Loucy (cell line): ENCODE results near the gene SLC35G2.

Source experiments
- H2AFZ ChIP-seq: fragments of 200-600 bp; sonication (generic); 2 replicates; pipeline ENCODE4 v1.6.0; 2016; ENCODE audit warnings: antibody characterized with exemption, mild to moderate bottlenecking, low read length, moderate library complexity
- H3F3A ChIP-seq: fragments of 200-600 bp; 2 replicates; pipeline ENCODE4 v1.6.0; 2016; ENCODE audit warnings: antibody characterized with exemption, low read depth, mild to moderate bottlenecking
- H3K27me3 ChIP-seq: fragments of 200-600 bp; sonication (generic); 2 replicates; pipeline ENCODE4 v1.6.1; 2014; ENCODE audit warnings: low read length, mild to moderate bottlenecking; ENCODE audit not compliant: insufficient read depth, poor library complexity, severe bottlenecking
- H3K36me3 ChIP-seq: fragments of 200-600 bp; sonication (generic); 2 replicates; pipeline ENCODE4 v1.6.1; 2016; ENCODE audit warnings: low read length; ENCODE audit not compliant: insufficient read depth
- H3K4me1 ChIP-seq: fragments of 200-600 bp; sonication (generic); 2 replicates; pipeline ENCODE4 v1.5.1; 2014; ENCODE audit warnings: low read length, mild to moderate bottlenecking; ENCODE audit not compliant: insufficient read depth, poor library complexity, severe bottlenecking
- H3K4me2 ChIP-seq: fragments of 200-600 bp; sonication (generic); 2 replicates; pipeline ENCODE4 v1.6.0; 2014; ENCODE audit warnings: antibody characterized with exemption, low read length, low read depth, mild to moderate bottlenecking; ENCODE audit not compliant: poor library complexity, severe bottlenecking
- H3K4me3 ChIP-seq: fragments of 200-600 bp; sonication (generic); 2 replicates; pipeline ENCODE4 v1.5.1; 2014; ENCODE audit warnings: low read length, mild to moderate bottlenecking, mixed read lengths; ENCODE audit not compliant: poor library complexity, severe bottlenecking
- H3K79me2 ChIP-seq: fragments of 200-600 bp; sonication (generic); 2 replicates; pipeline ENCODE4 v1.6.1; 2014; ENCODE audit warnings: low read length; ENCODE audit not compliant: insufficient read depth
- H3K9ac ChIP-seq: fragments of 200-600 bp; sonication (generic); 2 replicates; pipeline ENCODE4 v1.6.0; 2014; ENCODE audit warnings: mild to moderate bottlenecking, low read depth, low read length, moderate library complexity; ENCODE audit not compliant: poor library complexity, severe bottlenecking
- H3K9me2 ChIP-seq: fragments of 200-600 bp; sonication (generic); replicated peaks from 2 replicates; pipeline ENCODE4 v1.6.1; 2016; ENCODE audit warnings: low read depth, low read length, mixed read lengths
- H3K9me3 ChIP-seq: fragments of 200-600 bp; sonication (generic); 2 replicates; pipeline ENCODE4 v1.6.1; 2014; ENCODE audit warnings: mild to moderate bottlenecking, antibody characterized with exemption, low read length, low read depth; ENCODE audit not compliant: insufficient read depth
- H4K20me1 ChIP-seq: fragments of 200-600 bp; sonication (generic); 2 replicates; pipeline ENCODE4 v1.6.0; 2014; ENCODE audit warnings: antibody characterized with exemption, low read length, mild to moderate bottlenecking; ENCODE audit not compliant: insufficient read depth, poor library complexity, severe bottlenecking
- EZH2phosphoT487 ChIP-seq: fragments of 200-600 bp; IDR thresholded peaks from 2 replicates; pipeline ENCODE4 v1.6.1; 2018; ENCODE audit warnings: antibody characterized with exemption, mild to moderate bottlenecking, moderate library complexity, borderline replicate concordance
- TF ChIP-seq, protein P1 (sequence below): fragments of 200-600 bp; sonication (generic); conservative IDR thresholded peaks from 2 replicates; pipeline ENCODE4 v1.5.1; 2014; ENCODE audit warnings: mild to moderate bottlenecking, antibody characterized with exemption, low read length

Gene SLC35G2

GRCh38 chr3:136831461-136831860 lies 12.5 kb downstream of the SLC35G2 start:
- no peaks in the 10 kb centered on the region for H4K20me1 ChIP-seq
- TF ChIP-seq, protein P1, sequence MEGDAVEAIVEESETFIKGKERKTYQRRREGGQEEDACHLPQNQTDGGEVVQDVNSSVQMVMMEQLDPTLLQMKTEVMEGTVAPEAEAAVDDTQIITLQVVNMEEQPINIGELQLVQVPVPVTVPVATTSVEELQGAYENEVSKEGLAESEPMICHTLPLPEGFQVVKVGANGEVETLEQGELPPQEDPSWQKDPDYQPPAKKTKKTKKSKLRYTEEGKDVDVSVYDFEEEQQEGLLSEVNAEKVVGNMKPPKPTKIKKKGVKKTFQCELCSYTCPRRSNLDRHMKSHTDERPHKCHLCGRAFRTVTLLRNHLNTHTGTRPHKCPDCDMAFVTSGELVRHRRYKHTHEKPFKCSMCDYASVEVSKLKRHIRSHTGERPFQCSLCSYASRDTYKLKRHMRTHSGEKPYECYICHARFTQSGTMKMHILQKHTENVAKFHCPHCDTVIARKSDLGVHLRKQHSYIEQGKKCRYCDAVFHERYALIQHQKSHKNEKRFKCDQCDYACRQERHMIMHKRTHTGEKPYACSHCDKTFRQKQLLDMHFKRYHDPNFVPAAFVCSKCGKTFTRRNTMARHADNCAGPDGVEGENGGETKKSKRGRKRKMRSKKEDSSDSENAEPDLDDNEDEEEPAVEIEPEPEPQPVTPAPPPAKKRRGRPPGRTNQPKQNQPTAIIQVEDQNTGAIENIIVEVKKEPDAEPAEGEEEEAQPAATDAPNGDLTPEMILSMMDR = no peak
- TF ChIP-seq EZH2phosphoT487 = no peak
- no peak overlapping the region for H2AFZ ChIP-seq
- H3K9me2 ChIP-seq = no peaks in the 10 kb centered on the region
- no peak overlapping the region for H3K4me2 ChIP-seq
- H3K27me3 ChIP-seq = no peaks in the 10 kb centered on the region
- no peak overlapping the region for H3K9ac ChIP-seq
- peaks cover 22% of the 10 kb centered on the region for H3K4me1 ChIP-seq
- no peaks in the 10 kb centered on the region for H3K36me3 ChIP-seq
- H3F3A ChIP-seq = no peaks in the 10 kb centered on the region
- H3K9me3 ChIP-seq = no peaks in the 10 kb centered on the region
- no peak overlapping the region for H3K4me3 ChIP-seq
- H3K79me2 ChIP-seq = peaks cover 68% of the 10 kb centered on the region

DNA sequence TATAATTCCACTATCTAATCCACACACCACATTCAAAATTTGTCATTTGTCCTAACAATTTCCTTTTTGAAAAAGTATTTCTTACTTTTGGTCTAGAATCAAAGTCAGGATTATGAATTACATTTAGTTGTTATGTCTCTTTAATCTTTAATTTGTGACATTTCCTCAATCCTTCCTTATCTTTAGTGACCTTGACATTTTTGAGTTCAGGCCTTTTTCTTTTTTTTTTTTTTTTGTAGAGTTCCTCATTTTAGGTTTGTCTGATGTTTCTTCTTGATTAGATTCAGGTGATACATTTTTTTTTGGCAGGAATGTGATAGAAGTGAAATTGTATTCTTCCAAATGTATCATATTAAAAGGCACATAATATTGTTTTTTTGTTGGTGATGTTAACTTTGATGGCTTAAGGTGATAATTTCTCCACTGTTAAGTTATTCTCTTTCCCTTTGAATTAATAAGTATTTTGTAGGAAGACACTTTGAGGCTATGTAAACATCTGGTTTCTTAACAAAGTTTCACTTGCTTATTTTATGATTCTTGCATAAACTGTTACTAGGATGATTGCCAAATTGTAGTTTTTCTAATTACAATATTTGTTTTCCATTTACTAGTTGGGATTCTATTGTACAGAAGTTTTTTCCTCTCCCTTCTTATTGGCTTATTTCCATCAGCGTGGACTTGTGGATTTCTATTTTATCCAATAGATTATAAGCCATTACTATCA lies 16.3 kb downstream of the SLC35G2 start:
- Histone ChIP-seq H3K79me2 (peaks cover 62% of the 10 kb centered on the region), H3K4me3 (no peak overlapping the region), H4K20me1 (no peaks in the 10 kb centered on the region), H3K9me3 (no peaks in the 10 kb centered on the region), H3K36me3 (no peaks in the 10 kb centered on the region), H3K4me1 (peaks cover 60% of the 10 kb centered on the region), H2AFZ (no peak overlapping the region), H3K9me2 (no peaks in the 10 kb centered on the region), H3F3A (peaks cover 17% of the 10 kb centered on the region; the same call in 1 of the 2 replicates), H3K4me2 (no peak overlapping the region), H3K9ac (peak overlapping the region; percentile 3), H3K27me3 (no peaks in the 10 kb centered on the region)
- TF ChIP-seq, protein P1 = no peak
- TF ChIP-seq EZH2phosphoT487 = no peak

DNA sequence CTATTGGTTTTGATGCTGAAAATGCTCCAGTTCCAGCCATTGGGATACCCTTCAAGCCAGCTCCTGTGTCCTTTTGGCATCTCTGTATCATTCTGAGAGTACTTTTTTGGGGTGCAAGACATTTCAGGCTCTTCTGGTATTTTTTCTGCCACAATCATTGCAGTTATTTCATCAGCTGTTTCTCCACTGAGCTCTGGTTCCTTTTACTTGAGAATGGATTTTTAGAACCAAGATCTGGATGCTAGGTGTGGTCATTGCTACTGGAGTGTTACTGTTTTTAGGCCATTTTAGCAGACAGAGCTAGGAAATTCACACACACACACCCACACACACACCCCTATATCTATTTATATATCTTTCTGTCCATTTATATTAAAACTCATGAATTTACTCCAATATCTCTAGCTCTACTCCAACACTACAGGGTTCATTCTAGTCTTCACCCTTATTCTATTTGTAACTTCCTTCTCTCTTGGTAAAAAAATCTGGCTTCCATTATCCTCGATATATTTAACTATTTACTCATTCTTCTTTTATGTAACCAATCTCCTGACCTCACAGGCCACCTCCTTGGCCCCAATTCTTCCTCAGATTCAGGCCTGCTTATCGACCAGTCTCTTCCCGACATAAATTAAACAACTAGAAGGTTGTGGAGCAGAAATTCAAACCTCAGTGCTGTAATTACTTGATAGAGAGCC lies 17.0 kb downstream of the SLC35G2 start:
- Histone ChIP-seq H3K9me2 (no peaks in the 10 kb centered on the region), H3K4me2 (no peak overlapping the region), H3K36me3 (no peaks in the 10 kb centered on the region), H3K9me3 (no peaks in the 10 kb centered on the region), H3K4me1 (peaks cover 64% of the 10 kb centered on the region), H3K27me3 (no peaks in the 10 kb centered on the region), H2AFZ (no peak overlapping the region), H4K20me1 (no peaks in the 10 kb centered on the region), H3K4me3 (no peak overlapping the region), H3K79me2 (peaks cover 65% of the 10 kb centered on the region), H3F3A (peaks cover 17% of the 10 kb centered on the region; the same call in 1 of the 2 replicates), H3K9ac (peak overlapping the region; percentile 5)
- TF ChIP-seq EZH2phosphoT487 = no peak
- TF ChIP-seq, protein P1 = no peak
